K562 (cell line): ENCODE results near the gene P2RY6. TPM values are rescaled to one million over a fixed set of nuclear protein-coding genes. Genes with fewer than 3 reads are reported as not detected.

Source experiments
- HDAC3 ChIP-seq: fragments of 450-650 bp; IDR thresholded peaks from 2 replicates; pipeline ENCODE4 v1.6.1; 2018; ENCODE audit warnings: borderline replicate concordance, mild to moderate bottlenecking, moderate library complexity; ENCODE audit not compliant: partially characterized antibody
- HNRNPLL ChIP-seq: fragments of 200-400 bp; formaldehyde crosslinking; IDR thresholded peaks from 2 replicates; pipeline ENCODE4 v1.6.1; 2017; ENCODE audit warnings: low read length, low read depth, mild to moderate bottlenecking; ENCODE audit not compliant: poor library complexity, severe bottlenecking
- MGA ChIP-seq: fragments of 450-650 bp; IDR thresholded peaks from 2 replicates; pipeline ENCODE4 v1.6.1; 2016; ENCODE audit warnings: mild to moderate bottlenecking, moderate library complexity
- MITF ChIP-seq: IDR thresholded peaks from 2 replicates; pipeline ENCODE4 v1.6.1; 2014; ENCODE audit warnings: antibody characterized with exemption
- MLLT1 ChIP-seq, 2 experiments: fragments of 450-650 bp; IDR thresholded peaks; 2 replicates each; pipeline ENCODE4 v1.6.1; 2016
- SFPQ ChIP-seq: fragments of 200-400 bp; formaldehyde crosslinking; IDR thresholded peaks from 2 replicates; pipeline ENCODE4 v1.6.1; 2017; ENCODE audit warnings: mild to moderate bottlenecking, low read depth, low read length, moderate library complexity
- TEAD1 ChIP-seq, 2 experiments: fragments of 450-650 bp in 1 of 2; sonication (generic) in 1 of 2; formaldehyde crosslinking; IDR thresholded peaks; 2 replicates each; pipeline versions ENCODE4 v1.4.0 to v1.8.0; 2020 to 2022; ENCODE audit warnings: mild to moderate bottlenecking in 2 of 2, missing genetic modification reagents in 1 of 2
- polyA plus RNA-seq, 8 experiments: library from polyadenylated mRNA; depleted of rRNA in 4 of 8; stranded (reverse) in 5 of 8; unstranded in 3 of 8; fragments of >200 nt; fragmentation: Nextera tagmentation in 2 of 8; fragmentation: Illumina TruSeq in 1 of 8; extraction: Ambion mirVana in 2 of 8; extraction: Trizol in 1 of 8; gene quantifications; 2 replicates each; pipeline versions ENCODE4 v1.2.1 to v1.2.3, GENCODE V29; 2011 to 2014; ENCODE audit warnings: inconsistent platforms in 1 of 8, missing spikeins in 1 of 8
- total RNA-seq, 7 experiments: library from RNA; depleted of rRNA in 6 of 7; stranded (reverse); fragments of >200 nt in 6 of 7; fragmentation: Illumina TruSeq in 2 of 7; extraction: Trizol in 2 of 7; gene quantifications; 2 replicates each; pipeline versions ENCODE4 v1.2.1 to v1.2.3, GENCODE V29; 2011 to 2021; ENCODE audit warnings: low replicate concordance in 1 of 7

P2RY6 gene
- total and polyA plus RNA-seq, 9 of the 15 experiments (the other 6 are each of a cell fraction or from before 2014, with no cell fraction given) = not detected

- TF ChIP-seq MITF = no peak
- TF ChIP-seq SFPQ = no peak
- 0 out of 4 replicates have a peak, but pooled peaks of 1 of the 2 experiments have one; percentile 20 for TF ChIP-seq MLLT1 (IDR thresholded peaks at IDR 0.05)
- TF ChIP-seq HNRNPLL = no peak
- peak; percentile 85 to 87; a peak in 3 of 4 replicates for TF ChIP-seq TEAD1 (CRISPR knock-in tag; IDR thresholded peaks at IDR 0.05)
- no peak for TF ChIP-seq HDAC3
- TF ChIP-seq MGA = no peak
Measured at GRCh38 chr11:73308961-73309919, 37.1 kb downstream of the P2RY6 start (continued).
